ENCODE data around the gene PLPP3. TPM values are rescaled to one million over a fixed set of nuclear protein-coding genes. Genes with fewer than 3 reads are reported as not detected.
A peak's percentile ranks its signal among the peaks of the same experiment; 100 is the strongest.

PLPP3 gene
- total RNA-seq, 4 donors from 2014 or later = 29.0 to 80.0 (median 39.4) TPM

DNA sequence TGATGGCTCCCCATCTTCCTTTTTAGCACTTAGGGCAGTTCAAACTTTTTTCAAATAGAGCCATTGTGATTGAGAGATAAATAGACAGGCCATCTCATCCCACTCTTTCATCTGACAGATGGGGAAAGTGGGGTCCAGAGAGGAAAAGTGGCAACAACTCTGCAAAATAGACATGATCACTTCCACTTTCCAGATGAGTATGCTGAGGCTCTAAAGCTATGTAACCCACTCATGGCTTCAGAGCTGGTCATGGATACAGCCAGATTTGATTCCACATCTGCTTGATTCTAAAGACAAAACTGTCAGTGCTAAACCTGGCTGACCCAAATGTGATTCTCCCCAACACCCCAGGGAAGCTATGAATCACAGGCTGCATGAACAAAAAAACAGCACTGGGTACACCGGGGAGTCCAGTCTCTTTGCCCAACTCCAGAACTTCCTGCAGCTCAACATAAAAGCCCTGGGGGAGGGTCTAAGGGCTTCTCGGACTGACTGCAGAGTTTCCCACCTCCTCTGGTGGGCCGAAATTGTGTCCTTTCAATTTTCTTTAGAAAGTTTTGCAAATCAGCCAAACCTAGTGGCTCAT, 59.3 kb downstream of the PLPP3 start:
- H3K27ac ChIP-seq = no peak overlapping the region
- WGBS = 78% methylated on average over 3 of the region's 3 CpGs
- DNase-seq (ENCODE audit: low spot score in 2 of 2) = no peak
- no peaks in the 10 kb centered on the region for H3K27me3 ChIP-seq
- H3K4me1 ChIP-seq = peaks cover 39% of the 10 kb centered on the region
- no peak for TF ChIP-seq POLR2AphosphoS5 (IDR thresholded peaks at IDR 0.05)
- H3K9me3 ChIP-seq = no peaks in the 10 kb centered on the region
- H3K4me3 ChIP-seq = no peak overlapping the region
- peaks cover 27% of the 10 kb centered on the region for H3K36me3 ChIP-seq

DNA sequence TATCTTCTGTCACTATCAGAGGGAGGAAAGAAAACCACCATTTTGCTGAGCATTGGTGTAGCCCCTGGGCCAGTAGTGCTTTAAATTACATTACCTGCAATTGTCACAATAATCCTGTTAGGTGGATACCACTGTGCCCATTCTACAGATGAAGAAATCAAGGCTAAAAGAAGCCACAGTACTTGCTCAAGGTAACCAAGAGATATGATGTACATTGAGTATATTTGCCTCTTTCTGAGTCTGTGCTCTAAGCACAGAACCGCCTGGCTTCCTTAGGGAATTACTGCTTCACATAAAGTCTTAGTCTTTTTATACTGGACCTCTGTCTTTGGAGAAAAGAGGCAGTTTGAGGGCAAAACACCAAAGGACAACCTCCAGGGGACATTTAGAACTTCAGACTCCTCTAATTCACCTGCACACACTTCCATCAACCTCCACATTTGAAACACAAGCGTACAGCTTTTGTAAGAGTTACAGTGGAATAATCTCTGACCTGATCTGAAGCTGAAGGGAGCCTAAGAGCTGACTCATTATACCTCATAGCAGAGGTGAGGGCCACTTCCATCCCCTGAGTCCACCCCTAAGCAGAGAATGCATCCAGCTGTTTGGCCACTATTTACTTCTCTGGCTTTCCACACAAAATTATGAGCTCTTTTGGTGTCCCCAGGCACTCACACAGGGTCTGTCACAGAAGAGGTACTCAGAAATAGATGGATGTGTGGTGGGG, 61.8 kb downstream of the PLPP3 start:
- 98% methylated on average over 2 of the region's 2 CpGs for WGBS
- Histone ChIP-seq H3K36me3 (peaks cover 15% of the 10 kb centered on the region), H3K27me3 (no peaks in the 10 kb centered on the region), H3K4me3 (no peak overlapping the region), H3K4me1 (peaks cover 42% of the 10 kb centered on the region), H3K27ac (peak overlapping the region; percentile 27), H3K9me3 (no peaks in the 10 kb centered on the region)
- TF ChIP-seq EP300 (IDR thresholded peaks at IDR 0.05) (no peak), POLR2AphosphoS5 (IDR thresholded peaks at IDR 0.05) (no peak), POLR2A (IDR thresholded peaks at IDR 0.05) (no peak)
- TF ChIP-seq, protein P1, sequence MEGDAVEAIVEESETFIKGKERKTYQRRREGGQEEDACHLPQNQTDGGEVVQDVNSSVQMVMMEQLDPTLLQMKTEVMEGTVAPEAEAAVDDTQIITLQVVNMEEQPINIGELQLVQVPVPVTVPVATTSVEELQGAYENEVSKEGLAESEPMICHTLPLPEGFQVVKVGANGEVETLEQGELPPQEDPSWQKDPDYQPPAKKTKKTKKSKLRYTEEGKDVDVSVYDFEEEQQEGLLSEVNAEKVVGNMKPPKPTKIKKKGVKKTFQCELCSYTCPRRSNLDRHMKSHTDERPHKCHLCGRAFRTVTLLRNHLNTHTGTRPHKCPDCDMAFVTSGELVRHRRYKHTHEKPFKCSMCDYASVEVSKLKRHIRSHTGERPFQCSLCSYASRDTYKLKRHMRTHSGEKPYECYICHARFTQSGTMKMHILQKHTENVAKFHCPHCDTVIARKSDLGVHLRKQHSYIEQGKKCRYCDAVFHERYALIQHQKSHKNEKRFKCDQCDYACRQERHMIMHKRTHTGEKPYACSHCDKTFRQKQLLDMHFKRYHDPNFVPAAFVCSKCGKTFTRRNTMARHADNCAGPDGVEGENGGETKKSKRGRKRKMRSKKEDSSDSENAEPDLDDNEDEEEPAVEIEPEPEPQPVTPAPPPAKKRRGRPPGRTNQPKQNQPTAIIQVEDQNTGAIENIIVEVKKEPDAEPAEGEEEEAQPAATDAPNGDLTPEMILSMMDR (IDR thresholded peaks at IDR 0.05) = no peak
- no peak for DNase-seq (ENCODE audit: low spot score in 2 of 2)

DNA sequence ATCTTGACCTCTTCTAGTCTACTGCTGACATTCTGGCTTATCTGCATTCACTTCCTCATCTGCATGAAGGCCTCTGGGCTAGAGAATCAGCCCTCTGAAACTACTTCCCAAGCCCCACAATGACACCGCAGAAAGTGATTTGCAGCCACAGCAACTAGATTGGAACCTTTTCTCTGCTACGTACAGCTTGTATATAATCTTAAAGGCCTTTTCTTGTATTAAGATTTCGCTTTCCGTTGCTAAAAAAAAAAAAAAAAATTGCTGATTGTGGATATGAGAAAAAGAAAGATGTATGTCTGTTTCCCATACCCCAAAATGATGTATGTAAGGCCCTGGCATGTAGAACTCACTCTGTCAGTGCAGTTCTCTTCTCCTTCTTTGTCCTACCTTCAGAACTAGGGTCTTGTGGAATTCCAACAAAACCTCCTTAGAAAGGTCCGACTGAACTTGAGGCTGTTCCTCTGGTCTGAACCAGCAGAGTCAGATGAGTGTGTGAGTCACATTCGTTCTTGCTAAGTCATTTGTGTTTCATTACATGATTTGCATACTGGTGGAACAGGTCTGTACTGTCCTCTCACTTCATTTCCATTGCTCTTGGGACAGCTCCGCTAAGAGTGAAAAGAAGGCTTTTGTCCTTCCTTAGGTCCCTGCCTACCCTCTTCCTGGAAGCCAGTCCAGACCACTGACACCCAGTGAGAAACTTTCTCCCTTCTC, 62.7 kb downstream of the PLPP3 start:
- no peaks in the 10 kb centered on the region for H3K27me3 ChIP-seq
- peaks cover 19% of the 10 kb centered on the region for H3K36me3 ChIP-seq
- peaks cover 42% of the 10 kb centered on the region for H3K4me1 ChIP-seq
- no peak for DNase-seq (ENCODE audit: low spot score in 2 of 2)
- TF ChIP-seq POLR2AphosphoS5 (IDR thresholded peaks at IDR 0.05) = peak in 2 of 3 donors; percentile 26 to 56
- TF ChIP-seq, protein P1 (IDR thresholded peaks at IDR 0.05) = no peak
- TF ChIP-seq POLR2A (IDR thresholded peaks at IDR 0.05) = no peak
- no peak overlapping the region for H3K4me3 ChIP-seq
- no peaks in the 10 kb centered on the region for H3K9me3 ChIP-seq
- WGBS = 52% methylated on average over 7 of the region's 7 CpGs
- peak overlapping the region; percentile 71 for H3K27ac ChIP-seq

DNA sequence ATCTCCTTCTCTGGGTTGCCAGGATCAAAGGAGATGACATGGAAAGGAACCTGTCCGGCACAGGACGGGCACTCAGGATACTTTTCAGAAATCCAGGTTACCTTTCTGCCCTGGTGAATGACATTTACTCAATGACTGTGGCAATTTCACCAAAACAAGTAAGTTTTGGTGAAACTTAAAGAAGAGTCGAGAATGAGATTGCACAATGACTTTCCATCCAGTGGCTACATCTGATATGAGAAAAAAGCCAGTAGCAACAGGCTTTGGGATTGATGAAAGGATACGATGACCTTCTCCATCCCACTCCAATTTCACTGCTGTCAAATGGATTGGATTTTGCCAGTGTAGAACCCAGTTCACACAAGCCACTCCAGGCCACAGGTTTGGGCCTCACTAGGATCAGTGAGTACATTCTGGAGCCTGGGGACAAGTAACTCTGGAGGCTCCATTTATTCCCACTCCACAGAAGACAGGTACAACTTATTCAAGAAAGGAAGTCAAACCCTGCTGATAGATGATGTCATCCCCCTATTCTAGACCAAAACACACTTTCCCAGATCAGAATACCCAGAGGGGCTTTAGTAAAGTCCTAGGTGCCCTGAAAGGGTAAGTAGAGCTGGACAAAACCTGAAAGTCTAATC, 63.3 kb downstream of the PLPP3 start:
- peaks cover 45% of the 10 kb centered on the region for H3K4me1 ChIP-seq
- H3K27me3 ChIP-seq = no peaks in the 10 kb centered on the region
- no peaks in the 10 kb centered on the region for H3K9me3 ChIP-seq
- peaks cover 26% of the 10 kb centered on the region for H3K36me3 ChIP-seq
- no peak for TF ChIP-seq EP300 (IDR thresholded peaks at IDR 0.05)
- TF ChIP-seq, protein P1 (IDR thresholded peaks at IDR 0.05) = no peak
- TF ChIP-seq POLR2AphosphoS5 (IDR thresholded peaks at IDR 0.05) = no peak
- TF ChIP-seq POLR2A (IDR thresholded peaks at IDR 0.05) = no peak
- no peak overlapping the region for H3K4me3 ChIP-seq
- H3K27ac ChIP-seq = peak overlapping the region; percentile 71
- no peak for DNase-seq (ENCODE audit: low spot score in 2 of 2)
- 94% methylated on average over 4 of the region's 4 CpGs for WGBS

DNA sequence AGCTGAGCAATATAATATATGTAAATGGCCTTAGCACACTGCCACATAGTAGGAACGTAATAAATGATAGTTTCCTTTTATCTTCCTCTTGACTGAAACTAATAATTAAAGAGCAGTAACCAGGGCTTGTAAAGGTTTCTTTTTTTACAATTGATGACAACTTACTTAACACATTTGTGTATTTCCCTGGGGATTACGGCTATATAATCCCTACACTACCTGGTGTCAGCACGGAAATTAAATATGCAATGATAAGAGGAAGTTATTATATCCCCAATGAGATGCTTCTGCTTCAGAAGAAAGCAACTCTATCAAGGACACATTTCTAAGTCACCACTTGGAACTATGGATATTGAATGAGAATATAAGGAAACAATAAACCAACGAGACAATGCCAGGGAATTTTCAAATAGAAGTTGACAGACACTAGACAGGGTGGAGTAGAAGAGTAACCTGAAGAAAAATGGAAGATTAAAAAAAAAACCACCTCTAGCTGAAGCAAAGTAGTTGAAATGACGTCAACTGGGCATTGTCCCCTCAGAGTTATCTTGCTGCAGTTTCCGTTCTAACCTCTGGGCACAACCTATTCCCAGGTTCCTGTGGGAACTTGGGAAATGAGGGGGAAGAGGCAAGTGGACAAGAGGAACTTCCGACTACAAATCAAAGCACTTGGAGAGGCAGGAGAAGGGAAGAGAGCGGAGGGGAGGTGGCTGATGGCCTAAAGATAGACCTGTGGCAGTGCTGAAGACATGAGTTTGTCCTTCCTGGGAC, 66.5 kb downstream of the PLPP3 start:
- Histone ChIP-seq H3K27ac (no peak overlapping the region), H3K27me3 (no peaks in the 10 kb centered on the region), H3K4me1 (peaks cover 58% of the 10 kb centered on the region), H3K4me3 (no peak overlapping the region), H3K36me3 (peaks cover 27% of the 10 kb centered on the region), H3K9me3 (no peaks in the 10 kb centered on the region)
- DNase-seq (ENCODE audit: low spot score in 2 of 2) = no peak
- WGBS = 69% methylated on average over 8 of the region's 8 CpGs
- no peak for TF ChIP-seq POLR2AphosphoS5 (IDR thresholded peaks at IDR 0.05)
- TF ChIP-seq POLR2A (IDR thresholded peaks at IDR 0.05) = no peak

Data from suprapubic skin (tissue), 4 donors.